ENCODE measurements around the gene EPN2. TPM values are rescaled to one million over a fixed set of nuclear protein-coding genes. Genes with fewer than 3 reads are reported as not detected.

The EPN2 gene
- total RNA-seq, 1 experiment from 2014 or later: 73.1 TPM

DNA sequence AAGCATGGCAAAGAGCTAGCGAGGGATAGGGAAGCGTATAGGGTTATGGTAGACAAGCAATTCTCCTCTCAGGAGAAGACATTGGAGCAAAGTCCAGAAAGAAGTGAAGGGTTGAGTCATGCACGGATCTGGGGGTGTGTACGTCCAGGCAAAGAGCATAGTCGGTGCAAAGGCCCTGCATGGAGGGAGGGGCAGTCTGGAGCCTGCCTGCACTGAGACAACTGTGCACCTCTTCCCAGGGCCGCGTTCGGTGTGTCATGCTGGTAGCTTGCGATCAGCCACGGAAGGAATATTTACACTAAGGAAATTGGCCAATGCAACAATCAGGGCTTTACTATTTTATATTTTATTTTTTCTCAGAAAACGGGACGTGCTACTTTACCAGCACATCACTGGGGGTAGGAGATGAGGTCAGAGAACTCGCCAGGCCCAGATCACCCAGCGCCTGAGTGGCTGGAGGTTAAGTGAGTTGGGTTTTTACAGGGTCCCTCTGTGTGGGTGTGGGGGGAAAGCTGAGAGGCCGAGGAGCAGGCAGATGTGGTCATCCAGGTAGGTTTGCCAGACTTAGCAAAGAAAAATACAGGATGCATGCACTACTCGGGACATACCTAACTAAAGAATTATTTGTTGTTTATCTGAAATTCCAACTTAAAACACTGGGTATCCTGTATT is 132.1 kb downstream of the EPN2 start:
- H3K27ac ChIP-seq (ENCODE audit: low read depth, low read length): no peak overlapping the region
- TF ChIP-seq YY1 (IDR thresholded peaks at IDR 0.05; ENCODE audit: extremely low read depth, insufficient replicate concordance, low read depth, low read length): no peak
- TF ChIP-seq SIN3A (IDR thresholded peaks at IDR 0.05; ENCODE audit: low read depth): no peak
- no peak for TF ChIP-seq SRF (IDR thresholded peaks at IDR 0.05; ENCODE audit: low read depth)
- TF ChIP-seq JUND (IDR thresholded peaks at IDR 0.05): no peak
- no peak for TF ChIP-seq POLR2AphosphoS5 (IDR thresholded peaks at IDR 0.05; ENCODE audit: low read depth, low read length)
- TF ChIP-seq ELF1 (IDR thresholded peaks at IDR 0.05; ENCODE audit: borderline replicate concordance, low read depth): no peak
- no peak for TF ChIP-seq ZNF274 (IDR thresholded peaks at IDR 0.05; ENCODE audit: low read depth, low read length)
- POLR2A ChIA-PET: interaction anchor here (1.3 kb wide), 1 partner anchor 8 kb away, joined by 3 read pairs; no protein-coding TSS in a partner anchor
- H4K20me1 ChIP-seq (ENCODE audit: insufficient read depth): no peaks in the 10 kb centered on the region
- DNase-seq (ENCODE audit: low read depth, low spot score): no peak
- H3K9me2 ChIP-seq (ENCODE audit: insufficient read depth): no peaks in the 10 kb centered on the region
- H3K27me3 ChIP-seq (ENCODE audit: insufficient read depth, low read length): no peaks in the 10 kb centered on the region
- H3K9me3 ChIP-seq (ENCODE audit: control insufficient read depth in 1 of 2, insufficient read depth in 1 of 2, low read depth in 1 of 2, low read length in 2 of 2): no peaks in the 10 kb centered on the region
- H2AFZ ChIP-seq (ENCODE audit: low read depth, low read length, poor library complexity, severe bottlenecking): no peak overlapping the region
- H3K4me3 ChIP-seq (replicated peaks in 1 of 2; ENCODE audit: low read depth in 1 of 2, low read length in 2 of 2): no peak overlapping the region
- peaks cover 4 to 30% of the 10 kb centered on the region in 2 experiments; a peak in 3 of 4 replicates for H3K4me1 ChIP-seq (ENCODE audit: control insufficient read depth in 1 of 2, insufficient read depth in 2 of 2, low read length in 2 of 2)
- no peaks in the 10 kb centered on the region for H3K36me3 ChIP-seq (ENCODE audit: control insufficient read depth in 1 of 2, insufficient read depth in 2 of 2, low read length in 2 of 2)
- RAD21 ChIA-PET (ENCODE audit: low non-redundant PET in 1 of 2, low total read pairs in 2 of 2, uncharacterized antibody in 2 of 2, unreplicated experiment in 2 of 2): interaction anchor here in 1 of 2 experiments (0.7 kb wide), 1 partner anchor 1374 kb away, joined by 3 read pairs; no protein-coding TSS in a partner anchor
- H3K9ac ChIP-seq (ENCODE audit: low read length): no peak overlapping the region
- no peak for ATAC-seq
- intact Hi-C loops (cut with micrococcal nuclease): no loop called here
- H3K4me2 ChIP-seq (ENCODE audit: low read length): peak overlapping the region; percentile 36
- CTCF ChIA-PET: interaction anchor here (0.7 kb wide), 1 partner anchor 78 kb away, joined by 3 read pairs; no protein-coding TSS in a partner anchor
- no peaks in the 10 kb centered on the region for H3K79me2 ChIP-seq (ENCODE audit: insufficient read depth, low read length)
- BruUV-seq (replicated peaks): no TSS peak

DNA sequence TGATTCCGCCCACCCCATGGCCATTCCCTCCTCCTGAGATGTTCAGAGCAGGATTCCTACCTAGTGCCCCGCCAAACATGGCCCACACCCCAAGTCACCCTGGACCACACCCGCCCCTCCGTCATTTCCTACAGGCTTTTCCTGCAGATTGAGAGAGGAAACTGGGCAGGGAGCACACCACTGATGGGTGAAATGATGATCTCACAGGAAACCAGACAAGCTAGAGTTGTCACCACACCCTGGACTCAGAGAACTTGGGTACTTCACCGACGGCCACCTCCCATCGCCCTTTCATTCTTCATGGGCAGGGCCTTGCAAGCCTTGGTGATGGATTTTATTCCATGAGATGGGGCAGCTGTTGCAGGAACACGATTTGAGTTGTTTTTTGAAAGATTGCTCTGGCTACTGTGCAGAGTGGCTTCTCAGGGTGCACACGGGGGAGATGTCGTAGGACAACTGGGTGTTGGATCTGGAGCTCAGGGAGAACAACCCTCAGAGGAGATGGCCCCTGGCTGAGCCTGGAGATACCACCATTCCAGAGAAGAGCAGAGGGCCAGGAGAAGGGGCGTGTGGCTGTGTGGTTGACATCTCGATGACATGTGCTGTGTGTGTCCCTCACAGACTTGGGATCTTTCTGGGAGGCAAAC is 132.8 kb downstream of the EPN2 start:
- no peak for DNase-seq (ENCODE audit: low read depth, low spot score)
- Histone ChIP-seq H3K9ac (ENCODE audit: low read length) (no peak overlapping the region), H3K36me3 (ENCODE audit: control insufficient read depth in 1 of 2, insufficient read depth in 2 of 2, low read length in 2 of 2) (no peaks in the 10 kb centered on the region), H3K4me1 (ENCODE audit: control insufficient read depth in 1 of 2, insufficient read depth in 2 of 2, low read length in 2 of 2) (peaks cover 4 to 23% of the 10 kb centered on the region in 2 experiments; a peak in 3 of 4 replicates), H4K20me1 (ENCODE audit: insufficient read depth) (no peaks in the 10 kb centered on the region), H3K4me2 (ENCODE audit: low read length) (no peak overlapping the region), H3K9me3 (ENCODE audit: control insufficient read depth in 1 of 2, insufficient read depth in 1 of 2, low read depth in 1 of 2, low read length in 2 of 2) (no peaks in the 10 kb centered on the region), H3K27ac (ENCODE audit: low read depth, low read length) (no peak overlapping the region), H3K4me3 (replicated peaks in 1 of 2; ENCODE audit: low read depth in 1 of 2, low read length in 2 of 2) (no peak overlapping the region), H3K9me2 (ENCODE audit: insufficient read depth) (no peaks in the 10 kb centered on the region), H3K27me3 (ENCODE audit: insufficient read depth, low read length) (no peaks in the 10 kb centered on the region), H2AFZ (ENCODE audit: low read depth, low read length, poor library complexity, severe bottlenecking) (no peak overlapping the region), H3K79me2 (ENCODE audit: insufficient read depth, low read length) (no peaks in the 10 kb centered on the region)
- intact Hi-C loops (cut with micrococcal nuclease): no loop called here
- no peak for ATAC-seq
- CTCF ChIA-PET: interaction anchor here (0.7 kb wide), 1 partner anchor 77 kb away, joined by 3 read pairs; no protein-coding TSS in a partner anchor
- TF ChIP-seq POLR2A (IDR thresholded peaks at IDR 0.05; ENCODE audit: borderline replicate concordance, extremely low read depth, insufficient read depth, insufficient read length): no peak
- no peak for TF ChIP-seq ELF1 (IDR thresholded peaks at IDR 0.05; ENCODE audit: borderline replicate concordance, low read depth)
- no peak for TF ChIP-seq ZNF274 (IDR thresholded peaks at IDR 0.05; ENCODE audit: low read depth, low read length)
- TF ChIP-seq ZFX (IDR thresholded peaks at IDR 0.05): no peak
- no peak for TF ChIP-seq YY1 (IDR thresholded peaks at IDR 0.05; ENCODE audit: extremely low read depth, insufficient replicate concordance, low read depth, low read length)
- TF ChIP-seq, protein P1, sequence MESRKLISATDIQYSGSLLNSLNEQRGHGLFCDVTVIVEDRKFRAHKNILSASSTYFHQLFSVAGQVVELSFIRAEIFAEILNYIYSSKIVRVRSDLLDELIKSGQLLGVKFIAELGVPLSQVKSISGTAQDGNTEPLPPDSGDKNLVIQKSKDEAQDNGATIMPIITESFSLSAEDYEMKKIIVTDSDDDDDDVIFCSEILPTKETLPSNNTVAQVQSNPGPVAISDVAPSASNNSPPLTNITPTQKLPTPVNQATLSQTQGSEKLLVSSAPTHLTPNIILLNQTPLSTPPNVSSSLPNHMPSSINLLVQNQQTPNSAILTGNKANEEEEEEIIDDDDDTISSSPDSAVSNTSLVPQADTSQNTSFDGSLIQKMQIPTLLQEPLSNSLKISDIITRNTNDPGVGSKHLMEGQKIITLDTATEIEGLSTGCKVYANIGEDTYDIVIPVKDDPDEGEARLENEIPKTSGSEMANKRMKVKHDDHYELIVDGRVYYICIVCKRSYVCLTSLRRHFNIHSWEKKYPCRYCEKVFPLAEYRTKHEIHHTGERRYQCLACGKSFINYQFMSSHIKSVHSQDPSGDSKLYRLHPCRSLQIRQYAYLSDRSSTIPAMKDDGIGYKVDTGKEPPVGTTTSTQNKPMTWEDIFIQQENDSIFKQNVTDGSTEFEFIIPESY (IDR thresholded peaks at IDR 0.05; ENCODE audit: extremely low read depth, insufficient replicate concordance, low read length): no peak
- POLR2A ChIA-PET: interaction anchor here (1.3 kb wide), 1 partner anchor 8 kb away, joined by 3 read pairs; no protein-coding TSS in a partner anchor
- no TSS peak for BruUV-seq (replicated peaks)
- RAD21 ChIA-PET (ENCODE audit: low non-redundant PET in 1 of 2, low total read pairs in 2 of 2, uncharacterized antibody in 2 of 2, unreplicated experiment in 2 of 2): no interaction called here
